ENCODE results near the gene SVOP.
A peak's percentile ranks its signal among the peaks of the same experiment; 100 is the strongest.

SVOP gene

GRCh38 chr12:108972358-108972757 is 48.5 kb downstream of the SVOP start:
- DNase-seq = no peak

GRCh38 chr12:108969622-108970021 is 51.2 kb downstream of the SVOP start:
- DNase-seq = no peak

GRCh38 chr12:108967869-108968540 is 52.9 kb downstream of the SVOP start:
- DNase-seq = no peak

- no peak for DNase-seq
These were observed 54.3 kb downstream of the SVOP start for GRCh38 chr12:108966378-108967151.

DNA sequence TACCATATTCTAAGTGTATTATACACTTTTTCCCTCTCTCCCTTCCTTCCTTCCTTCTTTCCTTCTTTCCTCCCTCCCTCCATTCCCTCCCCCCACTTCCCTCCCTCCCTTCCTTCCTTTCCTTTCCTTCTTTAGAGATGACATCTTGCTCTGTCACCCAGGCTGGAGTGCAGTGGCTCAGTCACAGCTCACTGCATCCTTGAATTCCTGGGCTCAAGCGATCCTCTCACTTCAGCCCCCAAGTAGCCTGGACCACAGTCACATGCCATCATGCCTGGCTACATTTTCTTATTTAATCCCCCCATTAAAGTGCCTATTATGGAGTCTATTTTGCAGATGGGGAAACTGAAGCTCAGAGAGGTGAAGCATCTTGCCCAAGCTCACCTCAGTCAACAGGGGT is 55.0 kb downstream of the SVOP start:
- DNase-seq = no peak

- no peak for DNase-seq
These were observed 56.2 kb downstream of the SVOP start for GRCh38 chr12:108964371-108965352.

GRCh38 chr12:108962256-108962655 is 58.6 kb downstream of the SVOP start:
- DNase-seq = no peak

DNA sequence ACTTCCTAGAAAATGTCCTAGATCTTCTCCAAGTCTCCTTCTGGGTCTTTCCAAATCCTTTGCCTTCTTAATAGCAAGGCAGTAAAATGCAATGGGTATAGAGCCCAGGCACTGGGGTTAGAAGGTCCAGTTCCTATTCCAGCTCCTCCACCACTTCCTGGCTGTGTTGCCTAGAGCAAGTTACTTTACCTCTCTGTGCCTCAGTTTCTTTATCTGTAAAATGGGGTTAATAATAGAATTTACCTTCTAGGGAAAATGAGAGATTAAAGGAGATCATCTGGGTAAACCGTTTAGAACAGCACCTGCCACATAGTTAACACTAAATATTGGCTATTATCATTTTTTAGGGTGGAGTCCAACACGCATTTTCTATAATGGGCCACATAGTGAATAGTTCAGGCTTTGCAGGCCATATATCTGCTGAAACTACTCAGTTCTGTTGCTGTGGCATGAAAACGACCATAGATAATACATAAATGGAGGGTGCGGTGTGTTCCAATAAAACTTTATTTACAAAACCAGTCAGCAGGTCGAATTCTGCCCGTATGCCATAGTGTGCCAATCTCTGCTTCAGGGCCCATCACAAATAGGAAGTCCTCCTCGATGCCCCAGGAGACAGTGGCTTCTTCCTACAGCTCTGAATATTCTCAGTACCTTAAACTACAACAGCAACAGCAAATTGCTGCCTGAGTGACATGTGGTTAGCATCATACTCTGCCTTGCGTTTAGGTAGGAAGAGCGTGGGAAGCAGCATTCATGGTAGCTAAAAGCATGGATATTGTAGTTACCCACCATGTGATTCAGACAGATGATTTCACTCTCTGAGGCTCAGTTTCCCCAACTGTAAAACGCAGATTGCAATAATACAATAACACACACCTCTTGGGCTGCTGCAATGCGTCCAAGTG is 60.9 kb downstream of the SVOP start:
- DNase-seq = no peak

GRCh38 chr12:108955225-108955835 is 65.5 kb downstream of the SVOP start:
- DNase-seq = peak; percentile 35

GRCh38 chr12:108950991-108951739 is 69.7 kb downstream of the SVOP start:
- peak; percentile 35 for DNase-seq

DNA sequence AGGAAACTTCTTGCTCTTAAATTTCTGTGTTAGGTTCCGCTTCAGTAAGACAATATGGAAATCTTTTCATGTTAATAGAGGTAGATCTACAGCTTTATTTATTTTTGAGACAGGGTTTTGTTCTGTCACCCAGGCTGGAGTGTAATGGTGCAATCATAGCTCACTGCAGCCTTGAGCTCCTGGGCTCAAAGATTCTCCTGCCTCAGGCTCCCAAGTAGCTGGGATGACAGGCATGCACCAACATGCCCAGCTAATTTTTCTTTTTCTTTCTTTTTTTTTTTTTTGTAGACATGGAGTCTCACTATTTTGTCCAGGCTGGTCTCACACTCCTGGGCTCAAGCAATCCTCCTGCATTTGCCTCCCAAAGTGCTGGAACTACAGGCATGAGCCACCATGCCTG is 70.9 kb downstream of the SVOP start:
- DNase-seq = no peak

DNA sequence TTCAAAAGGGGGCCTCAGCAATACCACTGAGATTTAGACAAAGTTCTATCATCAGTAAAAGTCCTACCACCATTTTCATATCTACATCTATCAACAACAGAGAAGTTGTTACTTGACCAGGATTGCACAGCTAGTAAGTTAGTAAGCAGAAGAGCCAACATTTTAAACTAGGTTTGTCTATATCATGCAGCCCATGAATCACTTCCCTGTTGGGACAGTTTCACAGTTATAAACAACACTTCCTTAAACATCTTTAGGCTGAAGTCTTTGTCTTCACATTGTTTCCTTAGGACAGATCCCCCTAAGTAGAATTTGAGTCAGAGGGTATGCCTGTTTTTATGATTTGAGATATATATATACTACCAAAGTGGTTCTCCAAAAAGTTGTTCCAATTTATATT is 72.5 kb downstream of the SVOP start:
- DNase-seq = no peak

DNA sequence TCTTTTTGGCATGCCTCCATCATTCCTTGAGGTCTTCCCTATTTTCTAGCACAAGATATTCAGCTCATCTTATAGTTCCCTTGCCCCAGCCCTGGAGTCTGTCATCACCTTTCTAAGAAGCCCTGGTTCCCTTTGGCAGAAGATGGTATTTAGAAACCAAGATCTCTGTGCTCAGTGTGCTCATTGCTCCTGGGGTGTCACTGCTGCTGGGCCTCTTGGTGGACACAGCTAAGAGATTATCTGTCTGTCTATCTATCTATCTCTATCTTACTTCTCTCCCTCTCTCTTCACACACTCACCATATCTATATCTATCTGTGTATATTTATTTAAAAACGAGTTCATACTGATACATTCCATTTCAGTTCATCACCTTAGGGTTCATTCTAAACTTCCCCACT is 73.8 kb downstream of the SVOP start:
- no peak for DNase-seq

- DNase-seq = no peak
These were observed 80.7 kb downstream of the SVOP start for GRCh38 chr12:108940138-108940537.

DNA sequence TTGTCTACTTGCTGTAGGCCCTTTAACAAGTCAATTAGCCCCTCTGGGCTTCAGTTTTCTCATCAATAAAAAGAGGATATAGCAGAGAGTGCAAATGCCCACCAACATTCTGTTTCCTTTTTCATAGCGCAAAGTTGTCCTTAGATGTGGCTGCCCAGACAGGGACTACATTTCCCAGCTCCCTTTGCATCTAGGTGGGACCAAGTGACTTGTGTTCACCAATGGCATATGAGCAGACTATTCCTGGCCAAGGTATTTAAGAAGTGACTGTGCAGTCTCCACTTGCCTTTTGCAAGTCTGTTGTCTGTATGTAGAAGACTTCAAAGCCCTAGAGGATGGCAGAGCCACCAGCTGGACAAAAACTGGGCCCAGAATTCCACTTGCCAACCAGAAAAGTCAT is 81.3 kb downstream of the SVOP start:
- DNase-seq = no peak

GRCh38 chr12:108938247-108938924 is 82.5 kb downstream of the SVOP start:
- no peak for DNase-seq

- DNase-seq = no peak
These were observed 85.6 kb downstream of the SVOP start for GRCh38 chr12:108935159-108935763.

DNA sequence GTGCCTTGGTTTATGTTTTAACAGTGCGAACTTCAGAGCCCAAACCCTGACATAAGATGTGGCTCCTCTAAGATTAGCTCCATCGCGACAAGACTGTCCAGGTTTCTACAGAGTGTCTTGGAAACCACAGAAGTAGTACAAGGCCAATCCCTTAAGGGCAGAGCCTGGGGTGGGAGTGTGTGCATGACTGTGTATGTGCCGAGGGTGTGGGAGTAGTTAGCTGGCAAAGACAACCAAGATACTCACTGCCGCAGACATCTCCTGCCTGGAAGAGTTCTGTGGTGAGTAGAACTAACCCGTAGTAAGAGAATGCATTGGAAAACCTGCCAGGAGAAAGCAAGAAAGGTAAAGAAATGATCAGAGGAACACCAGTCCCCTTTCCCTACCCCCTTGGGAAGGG is 86.9 kb downstream of the SVOP start:
- DNase-seq = peak; percentile 78

DNA sequence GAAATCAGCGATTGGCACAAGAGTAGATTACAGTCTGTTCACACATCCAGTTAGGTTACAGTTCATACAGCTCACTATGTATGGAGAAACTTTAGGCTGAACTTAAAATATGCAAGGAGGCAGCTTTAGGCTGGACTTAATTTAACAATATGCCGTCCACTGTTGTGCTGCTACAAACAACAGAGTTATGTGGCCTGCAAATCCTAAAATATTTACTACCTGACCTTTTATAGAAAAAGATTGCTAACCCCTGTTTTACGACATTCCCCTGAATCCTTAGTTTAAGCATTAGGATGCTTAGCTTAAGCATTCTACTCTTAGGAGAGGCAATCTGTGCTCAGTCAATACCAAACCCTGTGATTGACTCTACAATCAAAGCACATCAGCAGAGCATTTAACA is 90.1 kb downstream of the SVOP start:
- DNase-seq = no peak

DNA sequence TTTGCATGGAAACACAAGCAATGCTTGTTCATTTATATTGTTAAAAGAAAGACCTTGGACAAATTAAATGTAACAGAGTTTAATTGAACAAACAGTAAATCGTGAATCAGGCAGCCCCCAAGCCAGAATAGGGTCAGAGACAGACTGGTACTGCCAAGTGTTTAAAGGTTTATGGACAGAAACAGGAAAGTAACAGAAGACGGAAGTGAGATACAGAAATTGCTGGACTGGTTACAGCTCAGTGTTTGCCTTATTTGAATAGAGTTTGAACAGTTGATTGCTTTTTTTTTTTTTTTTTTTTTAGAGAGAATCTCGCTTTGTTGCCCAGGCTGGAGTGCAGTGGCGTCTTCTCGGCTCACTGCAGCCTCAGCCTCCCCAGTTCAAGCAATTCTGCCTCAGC is 90.7 kb downstream of the SVOP start:
- DNase-seq = no peak

Data from NCI-H226 (cell line).